ENCODE data around the gene RFNG.

- TF ChIP-seq CTCF (IDR thresholded peaks at IDR 0.05) (no peak), EZH2 (IDR thresholded peaks at IDR 0.05; ENCODE audit: borderline replicate concordance, insufficient read depth, low read depth, low read length, poor library complexity, severe bottlenecking) (no peak)
Measured at GRCh38 chr17:82028966-82029365, 22.6 kb downstream of the RFNG start.
